Hepatocyte (in vitro differentiated cells): ENCODE results near the gene CTDSPL2. TPM values are rescaled to one million over a fixed set of nuclear protein-coding genes. Genes with fewer than 3 reads are reported as not detected.
"Not testable (repeated sequence)": the region's sequence is repeated elsewhere in the genome, so short reads cannot be mapped to it uniquely, and the experiment has no call there.

ENCODE experiments used
- DNase-seq: peaks from one replicate; pipeline ENCODE4 v3.0.0-alpha.2; 2016; ENCODE audit warnings: low spot score
- H2AFZ ChIP-seq: fragments of 200-600 bp; sonication (generic); 2 replicates; pipeline ENCODE4 v1.6.0; 2016; ENCODE audit warnings: antibody characterized with exemption, mild to moderate bottlenecking
- H3K27ac ChIP-seq: fragments of 200-600 bp; sonication (generic); 2 replicates; pipeline ENCODE4 v1.5.1; 2016; ENCODE audit warnings: mild to moderate bottlenecking
- H3K27me3 ChIP-seq: fragments of 200-600 bp; sonication (generic); 2 replicates; pipeline ENCODE4 v1.6.1; 2016
- H3K36me3 ChIP-seq: fragments of 200-600 bp; sonication (generic); replicated peaks from 2 replicates; pipeline ENCODE4 v1.5.1; 2016; ENCODE audit warnings: low read depth; ENCODE audit not compliant: insufficient read depth
- H3K4me1 ChIP-seq: fragments of 200-600 bp; sonication (generic); 2 replicates; pipeline ENCODE4 v1.5.1; 2016; ENCODE audit warnings: mild to moderate bottlenecking, moderate library complexity; ENCODE audit not compliant: insufficient read depth
- H3K4me2 ChIP-seq: fragments of 200-600 bp; sonication (generic); 2 replicates; pipeline ENCODE4 v1.6.0; 2016
- H3K4me3 ChIP-seq: fragments of 200-600 bp; sonication (generic); 2 replicates; pipeline ENCODE4 v1.5.1; 2016; ENCODE audit warnings: mild to moderate bottlenecking
- H3K79me2 ChIP-seq: fragments of 200-600 bp; sonication (generic); 2 replicates; pipeline ENCODE4 v1.6.0; 2017; ENCODE audit warnings: mild to moderate bottlenecking
- H3K9me2 ChIP-seq: fragments of 200-600 bp; sonication (generic); replicated peaks from 2 replicates; pipeline ENCODE4 v1.6.0; 2017; ENCODE audit warnings: mild to moderate bottlenecking; ENCODE audit not compliant: insufficient read depth
- H3K9me3 ChIP-seq: fragments of 200-600 bp; sonication (generic); 2 replicates; pipeline ENCODE4 v1.5.1; 2016; ENCODE audit warnings: low read depth, mild to moderate bottlenecking
- H4K20me1 ChIP-seq: fragments of 200-600 bp; sonication (generic); 2 replicates; pipeline ENCODE4 v1.6.0; 2016; ENCODE audit warnings: mild to moderate bottlenecking; ENCODE audit not compliant: insufficient read depth, poor library complexity, severe bottlenecking
- CTCF ChIP-seq: fragments of 200-600 bp; sonication (generic); IDR thresholded peaks from 2 replicates; pipeline ENCODE4 v1.5.1; 2016; ENCODE audit warnings: antibody characterized with exemption, mild to moderate bottlenecking; ENCODE audit not compliant: poor library complexity
- EZH2 ChIP-seq: fragments of 200-600 bp; sonication (generic); IDR thresholded peaks from 2 replicates; pipeline ENCODE4 v1.6.1; 2016; ENCODE audit warnings: antibody characterized with exemption, mild to moderate bottlenecking, borderline replicate concordance
- EZH2phosphoT487 ChIP-seq: fragments of 200-600 bp; sonication (generic); IDR thresholded peaks from one replicate; pipeline ENCODE4 v1.6.1; 2018; ENCODE audit warnings: antibody characterized with exemption, mild to moderate bottlenecking, low read depth, moderate library complexity; ENCODE audit not compliant: unreplicated experiment, severe bottlenecking
- WGBS: methylation state at CpG from one replicate; pipeline ENCODE4 v1.1.6; 2016; ENCODE audit warnings: low lambda C conversion rate; ENCODE audit errors: missing lambda C conversion rate; 5-methylcytosine and 5-hydroxymethylcytosine counted together
- polyA plus RNA-seq: library from polyadenylated mRNA; unstranded; fragments of >200 nt; fragmentation: Nextera tagmentation; extraction: Ambion mirVana; gene quantifications from 2 replicates; pipeline ENCODE4 v1.2.1, GENCODE V29; 2016
- total RNA-seq: library from RNA; depleted of rRNA; stranded (reverse); fragments of >200 nt; gene quantifications from 2 replicates; pipeline ENCODE4 v1.2.3, GENCODE V29; 2014

CTDSPL2 gene
- total and polyA plus RNA-seq, 2 experiments from 2014 or later: 9.6 to 52.0 TPM

DNA sequence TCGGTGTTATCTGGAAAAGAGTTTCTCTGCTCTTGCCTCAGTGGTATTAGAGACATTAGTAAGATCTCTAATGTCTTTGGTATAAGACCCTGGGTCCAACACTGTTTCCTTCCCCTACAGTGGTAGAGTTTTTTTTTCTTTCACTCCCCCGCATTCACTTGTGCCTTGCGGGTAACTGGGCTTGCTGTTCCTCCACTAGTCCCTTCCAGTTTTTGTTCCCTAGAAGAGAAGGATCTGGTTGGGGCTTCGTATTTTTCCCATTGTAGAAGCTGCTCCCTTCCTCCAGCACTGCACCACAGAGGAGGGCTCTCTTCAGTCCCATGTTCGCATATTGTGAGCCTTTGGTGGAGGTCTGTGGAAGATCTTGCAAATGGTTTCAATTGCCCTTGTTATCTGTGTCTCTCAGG lies 13.7 kb downstream of the CTDSPL2 start:
- H3K36me3 ChIP-seq: no peaks in the 10 kb centered on the region
- TF ChIP-seq EZH2phosphoT487: no peak
- no peak for TF ChIP-seq CTCF
- no peak for TF ChIP-seq EZH2
- H3K4me2 ChIP-seq: peak overlapping the region; percentile 52
- DNase-seq: no peak
- H2AFZ ChIP-seq: peak overlapping the region; percentile 14
- H3K4me3 ChIP-seq: no peak overlapping the region
- peaks cover 8% of the 10 kb centered on the region for H3K4me1 ChIP-seq
- H3K27me3 ChIP-seq: no peaks in the 10 kb centered on the region
- no peaks in the 10 kb centered on the region for H3K9me2 ChIP-seq
- peaks cover 47% of the 10 kb centered on the region for H4K20me1 ChIP-seq
- peak overlapping the region; percentile 24 for H3K27ac ChIP-seq
- WGBS: 46% methylated on average over 5 of the region's 5 CpGs
- H3K79me2 ChIP-seq: peaks cover 98% of the 10 kb centered on the region
- H3K9me3 ChIP-seq: no peaks in the 10 kb centered on the region

DNA sequence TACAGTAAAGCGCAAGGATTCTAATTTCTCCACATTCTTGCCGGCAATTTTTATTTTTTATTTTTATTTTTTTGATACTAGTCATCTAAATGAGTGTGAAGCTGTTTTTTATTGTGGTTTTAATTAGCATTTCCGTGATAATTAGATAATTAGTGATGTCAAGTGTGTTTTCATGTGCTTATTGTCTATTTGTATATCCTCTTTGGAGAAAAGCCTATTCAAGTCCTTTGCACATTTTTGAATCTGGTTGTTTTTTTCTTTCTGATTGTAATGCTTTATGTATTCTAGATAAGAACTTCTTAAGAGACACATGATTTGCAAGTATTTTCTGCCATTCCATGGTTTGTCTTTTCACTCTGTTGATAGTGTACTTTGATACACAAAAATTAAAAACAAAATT lies 16.1 kb downstream of the CTDSPL2 start:
- Histone ChIP-seq H3K79me2 (peaks cover 98% of the 10 kb centered on the region), H3K4me2 (no peak overlapping the region), H3K27me3 (no peaks in the 10 kb centered on the region), H3K9me2 (no peaks in the 10 kb centered on the region), H4K20me1 (peaks cover 32% of the 10 kb centered on the region), H3K4me1 (peaks cover 8% of the 10 kb centered on the region), H3K36me3 (no peaks in the 10 kb centered on the region), H3K27ac (no peak overlapping the region), H2AFZ (no peak overlapping the region), H3K9me3 (no peaks in the 10 kb centered on the region), H3K4me3 (no peak overlapping the region)
- DNase-seq: no peak
- 96% methylated on average over 3 of the region's 3 CpGs for WGBS
- TF ChIP-seq EZH2: no peak
- no peak for TF ChIP-seq EZH2phosphoT487
- no peak for TF ChIP-seq CTCF

DNA sequence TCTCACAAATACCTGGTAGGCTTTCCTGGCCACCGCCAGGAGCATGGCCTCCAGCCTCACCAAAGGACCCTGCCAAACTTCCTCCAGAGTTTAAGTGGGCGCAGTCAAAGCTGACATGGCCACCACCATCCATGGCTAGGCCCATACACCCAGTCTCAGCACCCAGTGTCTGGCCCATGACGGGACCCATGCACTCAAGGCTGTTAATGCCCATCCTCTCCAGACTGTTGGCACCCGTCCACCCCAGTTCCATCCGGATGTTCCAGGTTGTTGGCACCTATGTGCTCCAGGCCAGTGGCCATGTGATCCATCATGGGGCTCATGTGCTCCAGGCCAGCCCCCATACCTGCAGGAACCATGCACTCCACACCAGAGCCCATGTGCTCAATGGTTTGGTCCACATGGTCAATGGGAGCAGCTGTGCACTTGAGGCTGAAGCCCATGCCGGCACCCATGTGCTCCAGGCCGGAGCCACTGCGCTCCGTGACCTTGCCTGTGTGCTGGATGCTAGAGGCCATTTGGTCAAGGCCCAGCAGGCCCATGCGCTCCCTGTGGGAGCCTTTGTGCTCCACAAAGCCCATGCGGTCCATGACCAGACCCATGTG lies 20.4 kb downstream of the CTDSPL2 start:
- TF ChIP-seq EZH2: no peak
- no peak for TF ChIP-seq EZH2phosphoT487
- no peak for TF ChIP-seq CTCF
- no peak overlapping the region for H3K4me2 ChIP-seq
- H3K4me3 ChIP-seq: no peak overlapping the region
- H3K36me3 ChIP-seq: no peaks in the 10 kb centered on the region
- H3K9me3 ChIP-seq: no peaks in the 10 kb centered on the region
- no peak overlapping the region for H3K27ac ChIP-seq
- WGBS: over 99% methylated on average over 11 of the region's 11 CpGs
- DNase-seq: no peak
- peaks cover 98% of the 10 kb centered on the region for H3K79me2 ChIP-seq
- H3K4me1 ChIP-seq: no peaks in the 10 kb centered on the region
- peaks cover 10% of the 10 kb centered on the region for H4K20me1 ChIP-seq
- no peaks in the 10 kb centered on the region for H3K9me2 ChIP-seq
- H3K27me3 ChIP-seq: no peaks in the 10 kb centered on the region
- no peak overlapping the region for H2AFZ ChIP-seq

DNA sequence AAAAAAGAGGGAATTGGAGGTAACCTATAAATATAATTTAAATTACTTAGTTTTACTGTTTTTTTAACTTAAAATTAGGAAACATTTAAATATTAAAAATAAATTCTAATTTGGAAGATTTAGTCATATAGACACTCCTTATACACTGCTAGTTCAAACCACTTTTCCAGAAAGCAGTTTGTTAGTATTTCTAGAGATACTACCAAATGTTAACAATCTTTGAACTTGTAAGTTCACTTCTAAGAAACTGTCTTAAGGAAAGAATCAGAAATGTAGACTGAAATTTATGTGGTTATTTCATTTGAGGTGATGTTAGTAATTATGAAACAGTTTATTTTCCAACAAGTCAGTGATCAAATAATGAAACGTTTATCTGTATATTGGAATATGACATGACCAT lies 22.7 kb downstream of the CTDSPL2 start:
- 89% methylated on average over 1 of the region's 1 CpG for WGBS
- Histone ChIP-seq H3K4me1 (no peaks in the 10 kb centered on the region), H3K36me3 (no peaks in the 10 kb centered on the region), H3K9me3 (no peaks in the 10 kb centered on the region), H3K27me3 (no peaks in the 10 kb centered on the region), H3K79me2 (peaks cover 99% of the 10 kb centered on the region), H2AFZ (no peak overlapping the region), H3K4me3 (no peak overlapping the region), H4K20me1 (peaks cover 7% of the 10 kb centered on the region), H3K4me2 (no peak overlapping the region), H3K9me2 (no peaks in the 10 kb centered on the region), H3K27ac (no peak overlapping the region)
- no peak for TF ChIP-seq EZH2phosphoT487
- no peak for TF ChIP-seq CTCF
- no peak for DNase-seq

DNA sequence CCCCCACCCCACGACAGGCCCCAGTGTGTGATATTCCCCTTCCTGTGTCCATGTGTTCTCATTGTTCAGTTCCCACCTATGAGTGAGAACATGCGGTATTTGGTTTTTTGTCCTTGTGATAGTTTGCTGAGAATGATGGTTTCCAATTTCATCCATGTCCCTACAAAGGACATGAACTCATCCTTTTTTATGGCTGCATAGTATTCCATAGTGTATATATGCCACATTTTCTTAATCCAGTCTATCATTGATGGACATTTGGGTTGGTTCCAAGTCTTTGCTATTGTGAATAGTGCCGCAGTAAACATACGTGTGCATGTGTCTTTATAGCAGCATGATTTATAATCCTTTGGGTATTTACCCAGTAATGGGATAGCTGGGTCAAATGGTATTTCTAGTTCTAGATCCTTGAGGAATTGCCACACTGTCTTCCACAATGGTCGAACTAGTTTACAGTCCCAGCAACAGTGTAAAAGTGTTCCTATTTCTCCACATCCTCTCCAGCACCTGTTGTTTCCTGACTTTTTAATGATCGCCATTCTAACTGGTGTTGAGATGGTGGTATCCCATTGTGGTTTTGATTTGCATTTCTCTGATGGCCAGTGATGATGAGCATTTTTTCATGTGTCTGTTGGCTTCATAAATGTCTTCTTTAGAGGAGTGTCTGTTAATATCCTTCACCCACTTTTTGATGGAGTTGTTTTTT lies 26.3 kb downstream of the CTDSPL2 start:
- DNase-seq, H3K27ac ChIP-seq, H3K4me3 ChIP-seq, H2AFZ ChIP-seq, H3K27me3 ChIP-seq, H3K9me2 ChIP-seq, H3K9me3 ChIP-seq, H3K36me3 ChIP-seq, H3K4me1 ChIP-seq, H3K4me2 ChIP-seq: not testable (repeated sequence)
- WGBS: 95% methylated on average over 6 of the region's 6 CpGs
- Histone ChIP-seq H3K79me2 (peaks cover 96% of the 10 kb centered on the region), H4K20me1 (peaks cover 24% of the 10 kb centered on the region)
